ENCODE measurements around the gene NAA80. TPM values are rescaled to one million over a fixed set of nuclear protein-coding genes. Genes with fewer than 3 reads are reported as not detected.
"Not testable (repeated sequence)": the region's sequence is repeated elsewhere in the genome, so short reads cannot be mapped to it uniquely, and the experiment has no call there.

Gene NAA80
- total RNA-seq, 2 donors from 2014 or later, result 24.4 to 37.8 TPM

DNA sequence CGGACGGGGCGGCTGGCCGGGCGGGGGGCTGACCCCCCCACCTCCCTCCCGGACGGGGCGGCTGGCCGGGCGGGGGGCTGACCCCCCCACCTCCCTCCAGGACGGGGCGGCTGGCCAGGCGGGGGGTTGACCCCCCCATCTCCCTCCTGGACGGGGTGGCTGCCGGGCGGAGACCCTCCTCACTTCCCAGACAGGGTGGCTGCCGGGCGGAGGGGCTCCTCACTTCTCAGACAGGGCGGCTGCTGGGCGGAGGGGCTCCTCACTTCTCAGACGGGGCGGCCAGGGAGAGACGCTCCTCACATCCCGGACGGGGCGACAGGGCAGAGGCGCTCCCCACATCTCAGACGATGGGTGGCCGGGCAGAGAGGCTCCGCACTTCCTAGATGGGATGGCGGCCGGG, 12.8 kb upstream of the NAA80 start:
- H3K27me3 Mint-ChIP-seq; H3K4me3 Mint-ChIP-seq; ATAC-seq (replicated peaks); H3K4me1 Mint-ChIP-seq; H3K27ac Mint-ChIP-seq; H3K9me3 Mint-ChIP-seq; H3K36me3 Mint-ChIP-seq (ENCODE audit: low read depth): not testable (repeated sequence)

GRCh38 chr3:50304601-50305000, 5.4 kb upstream of the NAA80 start:
- peak; percentile 66 for ATAC-seq (replicated peaks)
- no peaks in the 10 kb centered on the region for H3K27me3 Mint-ChIP-seq
- no peaks in the 10 kb centered on the region for H3K9me3 Mint-ChIP-seq
- H3K4me1 Mint-ChIP-seq, result peaks cover 8% of the 10 kb centered on the region
- H3K36me3 Mint-ChIP-seq (ENCODE audit: low read depth), result no peaks in the 10 kb centered on the region
- no peak overlapping the region for H3K4me3 Mint-ChIP-seq
- H3K27ac Mint-ChIP-seq, result no peak overlapping the region

DNA sequence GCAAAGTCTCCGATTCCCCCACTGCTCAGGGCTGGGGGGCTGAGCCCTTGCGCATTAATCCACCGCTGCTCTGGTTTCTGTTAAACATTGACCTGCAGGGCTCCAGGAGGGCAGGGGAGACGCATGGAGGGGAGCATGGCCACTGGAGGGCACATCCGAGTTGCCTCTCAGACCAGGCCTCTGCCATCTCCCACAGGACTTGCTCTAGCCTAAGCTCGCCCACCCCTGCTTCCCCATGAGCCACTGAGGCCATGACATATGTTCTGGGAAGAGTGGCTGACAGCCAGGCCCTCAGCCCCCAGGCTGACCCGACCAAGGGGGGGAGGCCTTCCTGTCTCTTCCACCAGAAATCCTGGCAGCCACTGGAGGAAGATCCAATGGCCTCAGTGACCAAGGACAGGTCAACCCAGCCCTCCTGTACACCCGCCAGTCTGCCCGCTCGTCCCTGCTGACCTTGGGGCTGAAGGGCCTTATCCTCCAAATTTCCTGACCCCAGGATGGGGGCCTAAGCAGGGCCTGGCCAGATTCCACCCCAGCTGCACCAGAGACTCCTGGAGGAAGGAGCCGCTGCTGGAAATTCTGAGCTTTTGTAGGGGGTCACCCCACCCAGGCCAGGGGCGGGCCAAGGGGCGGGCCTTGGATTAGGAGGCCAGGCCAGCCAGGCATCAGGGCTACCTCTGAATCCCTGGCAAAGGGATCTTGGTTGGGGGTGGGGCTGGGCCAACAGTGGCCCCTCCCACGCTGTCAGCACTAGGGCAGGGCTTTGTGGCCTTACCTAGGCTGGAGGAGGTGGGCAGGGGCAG, 4.0 kb upstream of the NAA80 start, which contains the start of gene HYAL1:
HYAL1 (minus strand) TSS at position 562 of the 803 bp plus-strand sequence. CDS start 618 bp downstream, outside the sequence.
- ATAC-seq (replicated peaks), result no peak
- Mint-ChIP-seq H3K9me3 (no peaks in the 10 kb centered on the region), H3K4me1 (peaks cover 8% of the 10 kb centered on the region), H3K36me3 (ENCODE audit: low read depth) (no peaks in the 10 kb centered on the region), H3K4me3 (no peak within 1 kb of the TSS), H3K27ac (no peak within 1 kb of the TSS), H3K27me3 (no peaks in the 10 kb centered on the region)

DNA sequence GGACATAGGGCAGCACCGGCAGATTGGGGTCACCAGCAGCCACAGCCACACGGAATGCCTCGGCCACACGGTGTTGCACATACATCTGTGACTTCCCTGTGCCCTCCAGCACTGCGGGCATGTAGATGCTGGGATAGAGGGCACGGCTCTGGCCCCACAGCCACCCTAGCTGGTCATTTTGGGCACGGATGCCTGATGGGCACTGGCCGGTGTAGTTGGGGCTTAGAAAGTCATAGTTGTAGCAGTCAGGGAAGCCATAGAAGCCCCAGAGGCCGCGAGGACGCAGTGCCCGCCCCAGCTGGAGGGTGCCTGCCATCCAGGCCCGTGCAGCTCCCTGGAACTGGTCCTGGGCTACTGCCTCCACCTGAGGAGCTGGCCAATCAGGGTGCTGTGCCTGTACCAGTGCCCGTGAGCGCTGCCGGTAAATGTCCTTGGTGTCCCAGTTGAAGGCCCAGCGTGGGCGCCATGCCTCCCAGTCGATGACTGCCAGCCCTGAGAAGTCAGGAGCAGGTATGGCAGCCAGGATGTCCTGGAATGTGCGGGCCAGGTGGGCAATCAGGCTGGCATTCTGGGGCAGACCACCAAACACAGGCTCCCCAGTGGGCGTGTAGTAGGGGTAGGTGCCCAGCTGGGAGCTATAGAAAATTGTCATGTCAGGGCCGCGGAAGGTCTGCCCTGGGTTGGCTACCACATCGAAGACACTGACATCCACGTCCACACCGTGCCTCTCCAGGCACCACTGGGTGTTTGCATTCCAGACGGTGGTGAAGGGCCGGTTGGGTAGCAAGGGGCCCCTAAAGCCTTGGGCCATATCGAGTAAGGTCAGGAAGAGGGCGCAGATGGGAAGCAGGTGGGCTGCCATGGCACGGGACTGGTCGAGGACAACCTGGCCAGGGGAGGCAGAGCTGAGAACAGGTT, 3.1 kb upstream of the NAA80 start:
- Mint-ChIP-seq H3K27ac (no peak overlapping the region), H3K27me3 (no peaks in the 10 kb centered on the region), H3K9me3 (no peaks in the 10 kb centered on the region), H3K4me1 (peaks cover 8% of the 10 kb centered on the region), H3K36me3 (ENCODE audit: low read depth) (no peaks in the 10 kb centered on the region), H3K4me3 (no peak overlapping the region)
- ATAC-seq (replicated peaks), result no peak

- Mint-ChIP-seq H3K36me3 (ENCODE audit: low read depth) (no peaks in the 10 kb centered on the region), H3K9me3 (no peaks in the 10 kb centered on the region), H3K27ac (peak overlapping the region; percentile 94), H3K4me1 (peaks cover 8% of the 10 kb centered on the region), H3K4me3 (peak overlapping the region; percentile 98), H3K27me3 (no peaks in the 10 kb centered on the region)
- ATAC-seq (replicated peaks), result no peak
Measured at GRCh38 chr3:50300681-50301254, 1.6 kb upstream of the NAA80 start.

DNA sequence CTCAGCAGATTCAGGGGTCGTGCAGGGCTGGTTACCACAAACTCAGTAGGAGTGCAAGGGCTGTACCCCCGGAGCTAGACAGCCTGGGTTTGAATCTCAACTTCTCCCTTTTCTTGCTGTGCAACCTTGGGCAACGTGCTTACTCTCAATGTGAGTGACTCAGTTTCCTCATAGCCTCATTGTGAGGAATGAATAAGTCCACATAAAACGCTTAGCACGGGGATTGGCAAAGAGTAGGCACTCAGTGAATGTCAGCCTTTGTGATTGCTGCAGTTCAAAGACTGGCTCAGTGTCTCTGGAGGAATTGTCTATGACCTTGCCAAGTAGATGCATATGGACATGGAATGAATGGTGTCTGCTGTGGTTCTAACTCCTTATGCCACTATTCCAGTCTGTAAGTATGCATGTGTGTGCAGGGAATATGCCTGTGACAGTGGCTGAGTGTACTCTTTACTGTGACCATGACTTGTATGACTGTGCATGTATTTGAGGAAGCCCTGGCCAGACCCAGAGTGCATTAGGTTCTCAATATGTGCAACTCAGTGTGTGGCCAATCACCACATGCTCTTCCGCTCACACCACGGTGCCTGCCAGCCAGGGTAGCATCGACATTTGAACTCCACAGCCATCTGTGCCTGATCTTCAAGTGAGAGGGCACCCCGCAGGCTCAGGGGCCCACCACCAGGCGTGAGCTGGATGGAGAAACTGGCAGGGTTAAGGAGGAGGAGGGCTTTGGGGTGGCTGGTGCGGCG, 900 bp upstream of the NAA80 start:
- H3K9me3 Mint-ChIP-seq, result no peaks in the 10 kb centered on the region
- H3K4me3 Mint-ChIP-seq, result peak overlapping the region; percentile 98
- H3K4me1 Mint-ChIP-seq, result peaks cover 8% of the 10 kb centered on the region
- no peaks in the 10 kb centered on the region for H3K36me3 Mint-ChIP-seq (ENCODE audit: low read depth)
- peak overlapping the region; percentile 94 for H3K27ac Mint-ChIP-seq
- no peaks in the 10 kb centered on the region for H3K27me3 Mint-ChIP-seq
- ATAC-seq (replicated peaks), result peak; percentile 38

GRCh38 chr3:50299638-50299928, 378 bp upstream of the NAA80 start:
- no peak for ATAC-seq (replicated peaks)
- H3K4me1 Mint-ChIP-seq, result peaks cover 8% of the 10 kb centered on the region
- no peaks in the 10 kb centered on the region for H3K9me3 Mint-ChIP-seq
- H3K27me3 Mint-ChIP-seq, result no peaks in the 10 kb centered on the region
- peak overlapping the region; percentile 98 for H3K4me3 Mint-ChIP-seq
- H3K36me3 Mint-ChIP-seq (ENCODE audit: low read depth), result no peaks in the 10 kb centered on the region
- peak overlapping the region; percentile 94 for H3K27ac Mint-ChIP-seq

DNA sequence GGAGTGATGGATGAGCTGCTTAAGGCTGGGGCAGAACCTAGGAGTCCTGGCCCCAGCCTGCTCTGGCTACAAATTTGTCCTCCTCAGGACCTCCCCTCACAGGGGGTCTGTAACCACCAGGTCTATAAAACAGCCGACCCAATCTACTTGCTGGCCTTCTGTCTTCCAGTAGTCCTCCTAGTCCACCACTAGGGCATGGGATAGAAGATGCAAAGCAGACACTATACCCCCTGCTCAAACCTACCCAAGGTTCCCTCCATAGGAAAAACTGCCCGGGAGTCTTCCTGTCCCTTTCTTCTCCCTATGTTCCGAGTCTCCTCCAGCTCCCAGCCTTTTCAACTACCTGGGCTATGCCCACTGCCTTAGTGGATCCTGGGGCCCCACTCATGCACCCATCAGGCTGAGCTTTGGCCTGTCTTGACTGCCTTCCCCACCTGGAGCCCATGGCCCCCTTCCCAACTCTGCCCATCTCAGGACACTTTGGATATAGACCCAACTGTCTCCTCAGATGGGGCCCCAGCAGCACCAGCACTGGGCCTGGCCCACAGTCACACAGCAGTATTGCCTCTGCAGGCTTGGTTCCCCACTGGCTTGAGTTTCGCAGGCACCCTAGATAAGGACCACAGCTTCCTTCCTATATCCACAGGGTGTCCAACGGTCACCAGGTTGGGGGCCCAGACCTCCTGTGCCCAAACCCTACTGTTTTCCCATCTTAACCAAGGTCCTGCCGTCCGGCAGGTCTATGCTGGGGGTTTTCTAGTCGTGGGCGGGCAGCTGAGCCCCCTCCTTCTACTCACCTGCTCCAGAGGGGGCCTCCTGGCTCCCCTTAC, 1.1 kb downstream of the NAA80 start:
- H3K27ac Mint-ChIP-seq, result peak overlapping the region; percentile 94
- ATAC-seq (replicated peaks), result no peak
- peak overlapping the region; percentile 98 for H3K4me3 Mint-ChIP-seq
- H3K4me1 Mint-ChIP-seq, result peaks cover 8% of the 10 kb centered on the region
- H3K36me3 Mint-ChIP-seq (ENCODE audit: low read depth), result no peaks in the 10 kb centered on the region
- H3K9me3 Mint-ChIP-seq, result no peaks in the 10 kb centered on the region
- no peaks in the 10 kb centered on the region for H3K27me3 Mint-ChIP-seq

GRCh38 chr3:50297384-50297775, 1.8 kb downstream of the NAA80 start:
- Mint-ChIP-seq H3K27ac (no peak overlapping the region), H3K4me3 (peak overlapping the region; percentile 98), H3K9me3 (no peaks in the 10 kb centered on the region), H3K4me1 (peaks cover 15% of the 10 kb centered on the region), H3K36me3 (ENCODE audit: low read depth) (no peaks in the 10 kb centered on the region), H3K27me3 (no peaks in the 10 kb centered on the region)
- no peak for ATAC-seq (replicated peaks)

GRCh38 chr3:50296721-50297383, 2.4 kb downstream of the NAA80 start:
- H3K36me3 Mint-ChIP-seq (ENCODE audit: low read depth), result no peaks in the 10 kb centered on the region
- H3K4me3 Mint-ChIP-seq, result peak overlapping the region; percentile 98
- ATAC-seq (replicated peaks), result no peak

DNA sequence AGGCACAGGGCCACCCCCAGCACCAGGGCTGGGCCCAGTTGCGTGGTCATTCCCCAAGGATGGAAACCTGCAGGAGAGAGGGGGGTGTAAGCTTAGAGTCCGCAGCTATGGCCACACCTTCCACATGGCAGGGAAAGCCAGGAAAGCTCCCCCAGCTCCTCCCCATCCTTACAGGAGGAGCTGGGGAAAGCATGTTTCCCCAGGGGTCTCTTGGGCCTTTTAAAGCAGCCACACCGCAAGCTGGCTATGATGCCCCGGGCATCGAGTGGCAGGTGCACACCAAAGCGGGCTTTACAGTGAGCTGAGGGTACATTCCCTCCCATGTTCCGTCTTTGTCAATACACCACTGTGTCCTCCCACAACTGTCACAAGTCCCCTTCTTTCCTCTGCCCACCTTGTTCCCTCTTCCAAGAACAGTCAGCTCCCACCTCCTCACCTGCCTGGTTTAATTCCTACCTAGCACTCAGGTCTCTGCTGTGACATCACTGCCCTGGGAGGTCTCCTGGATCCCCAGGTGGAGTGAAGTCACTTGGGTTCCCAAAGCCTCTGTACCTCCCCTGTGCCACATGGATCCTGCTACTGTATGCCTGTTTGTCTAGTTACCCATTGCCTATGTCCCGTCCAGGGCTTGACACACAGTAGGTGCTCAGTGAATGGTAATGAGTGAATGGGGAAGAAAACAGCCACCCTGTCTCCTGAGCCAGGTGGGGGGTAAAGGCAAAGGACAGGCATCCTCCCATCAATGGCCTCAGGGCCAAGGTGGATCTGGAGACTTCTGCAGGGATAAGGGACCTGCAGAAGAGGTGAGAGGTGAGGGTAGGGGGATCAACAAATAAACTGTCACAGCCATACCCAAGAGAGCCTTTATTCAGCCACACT, 3.4 kb downstream of the NAA80 start:
- Mint-ChIP-seq H3K4me1 (peaks cover 22% of the 10 kb centered on the region), H3K9me3 (no peaks in the 10 kb centered on the region), H3K27ac (no peak overlapping the region), H3K4me3 (no peak overlapping the region), H3K36me3 (ENCODE audit: low read depth) (peaks cover 10% of the 10 kb centered on the region), H3K27me3 (no peaks in the 10 kb centered on the region)
- ATAC-seq (replicated peaks), result no peak

More at GRCh38 chr3:50296721-50297383, 2.4 kb downstream of the NAA80 start:
- Mint-ChIP-seq H3K27me3 (no peaks in the 10 kb centered on the region), H3K9me3 (no peaks in the 10 kb centered on the region), H3K27ac (no peak overlapping the region), H3K4me1 (peaks cover 16% of the 10 kb centered on the region)

Measured in activated T-helper 17 cell treated with anti-CD3 and anti-CD28 coated beads, Interleukin-2, amount 50 U/mL, for 72 hours (primary cell).